Measurements from ENCODE around the gene MPPED1. TPM values are rescaled to one million over a fixed set of nuclear protein-coding genes. Genes with fewer than 3 reads are reported as not detected.

MPPED1 gene
- total RNA-seq, 2 experiments from 2014 or later = not detected

- Mint-ChIP-seq H3K4me1 (ENCODE audit: low read depth) (no peaks in the 10 kb centered on the region), H3K27me3 (peaks cover 11% of the 10 kb centered on the region), H3K27ac (no peak overlapping the region), H3K9me3 (no peaks in the 10 kb centered on the region), H3K4me3 (no peak overlapping the region), H3K36me3 (no peaks in the 10 kb centered on the region)
- intact Hi-C loops (cut with micrococcal nuclease) = no loop called here
- ChIA-PET CTCF (interaction anchor here (0.5 kb wide), 1 partner anchor 15 kb away, joined by 3 read pairs; no protein-coding TSS in a partner anchor), POLR2A (no interaction called here)
- no peak for DNase-seq
Observed at GRCh38 chr22:43439368-43440103, 27.7 kb downstream of the MPPED1 start.

GRCh38 chr22:43440104-43440387 is 28.2 kb downstream of the MPPED1 start:
- Mint-ChIP-seq H3K4me3 (no peak overlapping the region), H3K36me3 (no peaks in the 10 kb centered on the region), H3K27ac (no peak overlapping the region), H3K4me1 (ENCODE audit: low read depth) (no peaks in the 10 kb centered on the region), H3K9me3 (no peaks in the 10 kb centered on the region), H3K27me3 (peaks cover 11% of the 10 kb centered on the region)
- POLR2A ChIA-PET = no interaction called here
- intact Hi-C loops (cut with micrococcal nuclease) = no loop called here
- CTCF ChIA-PET = interaction anchor here (0.5 kb wide), 1 partner anchor 15 kb away, joined by 3 read pairs; no protein-coding TSS in a partner anchor
- no peak for DNase-seq

GRCh38 chr22:43440556-43440955 is 28.7 kb downstream of the MPPED1 start:
- intact Hi-C loops (cut with micrococcal nuclease) = no loop called here
- peaks cover 8% of the 10 kb centered on the region for H3K27me3 Mint-ChIP-seq
- no peaks in the 10 kb centered on the region for H3K9me3 Mint-ChIP-seq
- H3K4me1 Mint-ChIP-seq (ENCODE audit: low read depth) = no peaks in the 10 kb centered on the region
- CTCF ChIA-PET = no interaction called here
- no peaks in the 10 kb centered on the region for H3K36me3 Mint-ChIP-seq
- POLR2A ChIA-PET = no interaction called here
- no peak for DNase-seq
- H3K27ac Mint-ChIP-seq = no peak overlapping the region
- no peak overlapping the region for H3K4me3 Mint-ChIP-seq

GRCh38 chr22:43441216-43441615 is 29.4 kb downstream of the MPPED1 start:
- Mint-ChIP-seq H3K27ac (no peak overlapping the region), H3K4me1 (ENCODE audit: low read depth) (no peaks in the 10 kb centered on the region), H3K4me3 (no peak overlapping the region), H3K9me3 (no peaks in the 10 kb centered on the region), H3K36me3 (no peaks in the 10 kb centered on the region), H3K27me3 (peaks cover 8% of the 10 kb centered on the region)
- POLR2A ChIA-PET = no interaction called here
- no peak for DNase-seq
- intact Hi-C loops (cut with micrococcal nuclease) = no loop called here
- CTCF ChIA-PET = no interaction called here

GRCh38 chr22:43441751-43442150 is 29.9 kb downstream of the MPPED1 start:
- POLR2A ChIA-PET = no interaction called here
- no peak for DNase-seq
- H3K4me3 Mint-ChIP-seq = no peak overlapping the region
- CTCF ChIA-PET = no interaction called here
- H3K9me3 Mint-ChIP-seq = no peaks in the 10 kb centered on the region
- peaks cover 8% of the 10 kb centered on the region for H3K27me3 Mint-ChIP-seq
- H3K4me1 Mint-ChIP-seq (ENCODE audit: low read depth) = no peaks in the 10 kb centered on the region
- H3K36me3 Mint-ChIP-seq = no peaks in the 10 kb centered on the region
- intact Hi-C loops (cut with micrococcal nuclease) = no loop called here
- no peak overlapping the region for H3K27ac Mint-ChIP-seq

- H3K9me3 Mint-ChIP-seq = no peaks in the 10 kb centered on the region
- no peaks in the 10 kb centered on the region for H3K36me3 Mint-ChIP-seq
- POLR2A ChIA-PET = interaction anchor here (0.6 kb wide), 1 partner anchor 29 kb away, joined by 3 read pairs; no protein-coding TSS in a partner anchor
- H3K4me1 Mint-ChIP-seq (ENCODE audit: low read depth) = no peaks in the 10 kb centered on the region
- DNase-seq = no peak
- peaks cover 8% of the 10 kb centered on the region for H3K27me3 Mint-ChIP-seq
- intact Hi-C loops (cut with micrococcal nuclease) = no loop called here
- no peak overlapping the region for H3K4me3 Mint-ChIP-seq
- CTCF ChIA-PET = no interaction called here
- H3K27ac Mint-ChIP-seq = no peak overlapping the region
Observed at GRCh38 chr22:43442386-43443151, 30.8 kb downstream of the MPPED1 start.

- intact Hi-C loops (cut with micrococcal nuclease) = no loop called here
- H3K27me3 Mint-ChIP-seq = peaks cover 8% of the 10 kb centered on the region
- H3K4me1 Mint-ChIP-seq (ENCODE audit: low read depth) = no peaks in the 10 kb centered on the region
- ChIA-PET CTCF (no interaction called here), POLR2A (no interaction called here)
- DNase-seq = no peak
- no peak overlapping the region for H3K4me3 Mint-ChIP-seq
- H3K9me3 Mint-ChIP-seq = no peaks in the 10 kb centered on the region
- H3K36me3 Mint-ChIP-seq = no peaks in the 10 kb centered on the region
- H3K27ac Mint-ChIP-seq = no peak overlapping the region
Observed at GRCh38 chr22:43443152-43443471, 31.3 kb downstream of the MPPED1 start.

GRCh38 chr22:43446037-43446803 is 34.4 kb downstream of the MPPED1 start:
- H3K9me3 Mint-ChIP-seq = no peaks in the 10 kb centered on the region
- H3K4me3 Mint-ChIP-seq = no peak overlapping the region
- H3K4me1 Mint-ChIP-seq (ENCODE audit: low read depth) = no peaks in the 10 kb centered on the region
- no peak overlapping the region for H3K27ac Mint-ChIP-seq
- ChIA-PET POLR2A (no interaction called here), CTCF (no interaction called here)
- no peaks in the 10 kb centered on the region for H3K36me3 Mint-ChIP-seq
- no peak for DNase-seq
- H3K27me3 Mint-ChIP-seq = no peaks in the 10 kb centered on the region
- intact Hi-C loops (cut with micrococcal nuclease) = no loop called here

GRCh38 chr22:43446916-43447315 is 35.1 kb downstream of the MPPED1 start:
- intact Hi-C loops (cut with micrococcal nuclease) = no loop called here
- no peak overlapping the region for H3K27ac Mint-ChIP-seq
- H3K4me3 Mint-ChIP-seq = no peak overlapping the region
- CTCF ChIA-PET = no interaction called here
- no peaks in the 10 kb centered on the region for H3K36me3 Mint-ChIP-seq
- no peak for DNase-seq
- POLR2A ChIA-PET = no interaction called here
- H3K27me3 Mint-ChIP-seq = no peaks in the 10 kb centered on the region
- H3K4me1 Mint-ChIP-seq (ENCODE audit: low read depth) = no peaks in the 10 kb centered on the region
- H3K9me3 Mint-ChIP-seq = no peaks in the 10 kb centered on the region

GRCh38 chr22:43447380-43447779 is 35.6 kb downstream of the MPPED1 start:
- Mint-ChIP-seq H3K36me3 (no peaks in the 10 kb centered on the region), H3K27ac (no peak overlapping the region), H3K4me3 (no peak overlapping the region), H3K4me1 (ENCODE audit: low read depth) (no peaks in the 10 kb centered on the region), H3K27me3 (no peaks in the 10 kb centered on the region), H3K9me3 (no peaks in the 10 kb centered on the region)
- ChIA-PET POLR2A (no interaction called here), CTCF (no interaction called here)
- intact Hi-C loops (cut with micrococcal nuclease) = no loop called here
- DNase-seq = no peak

GRCh38 chr22:43448048-43448447 is 36.2 kb downstream of the MPPED1 start:
- no peak overlapping the region for H3K4me3 Mint-ChIP-seq
- H3K36me3 Mint-ChIP-seq = no peaks in the 10 kb centered on the region
- no peaks in the 10 kb centered on the region for H3K27me3 Mint-ChIP-seq
- CTCF ChIA-PET = no interaction called here
- POLR2A ChIA-PET = no interaction called here
- intact Hi-C loops (cut with micrococcal nuclease) = no loop called here
- DNase-seq = no peak
- no peaks in the 10 kb centered on the region for H3K9me3 Mint-ChIP-seq
- no peak overlapping the region for H3K27ac Mint-ChIP-seq
- no peaks in the 10 kb centered on the region for H3K4me1 Mint-ChIP-seq (ENCODE audit: low read depth)

GRCh38 chr22:43449205-43449830 is 37.5 kb downstream of the MPPED1 start:
- CTCF ChIA-PET = no interaction called here
- POLR2A ChIA-PET = no interaction called here
- no peak for DNase-seq
- Mint-ChIP-seq H3K9me3 (no peaks in the 10 kb centered on the region), H3K27ac (no peak overlapping the region), H3K4me1 (ENCODE audit: low read depth) (no peaks in the 10 kb centered on the region), H3K4me3 (no peak overlapping the region), H3K36me3 (no peaks in the 10 kb centered on the region), H3K27me3 (no peaks in the 10 kb centered on the region)
- intact Hi-C loops (cut with micrococcal nuclease) = no loop called here
